Measurements from ENCODE around the gene LRMDA. TPM values are rescaled to one million over a fixed set of nuclear protein-coding genes. Genes with fewer than 3 reads are reported as not detected.

LRMDA gene
- total RNA-seq, 1 donor, result under 0.01 TPM

DNA sequence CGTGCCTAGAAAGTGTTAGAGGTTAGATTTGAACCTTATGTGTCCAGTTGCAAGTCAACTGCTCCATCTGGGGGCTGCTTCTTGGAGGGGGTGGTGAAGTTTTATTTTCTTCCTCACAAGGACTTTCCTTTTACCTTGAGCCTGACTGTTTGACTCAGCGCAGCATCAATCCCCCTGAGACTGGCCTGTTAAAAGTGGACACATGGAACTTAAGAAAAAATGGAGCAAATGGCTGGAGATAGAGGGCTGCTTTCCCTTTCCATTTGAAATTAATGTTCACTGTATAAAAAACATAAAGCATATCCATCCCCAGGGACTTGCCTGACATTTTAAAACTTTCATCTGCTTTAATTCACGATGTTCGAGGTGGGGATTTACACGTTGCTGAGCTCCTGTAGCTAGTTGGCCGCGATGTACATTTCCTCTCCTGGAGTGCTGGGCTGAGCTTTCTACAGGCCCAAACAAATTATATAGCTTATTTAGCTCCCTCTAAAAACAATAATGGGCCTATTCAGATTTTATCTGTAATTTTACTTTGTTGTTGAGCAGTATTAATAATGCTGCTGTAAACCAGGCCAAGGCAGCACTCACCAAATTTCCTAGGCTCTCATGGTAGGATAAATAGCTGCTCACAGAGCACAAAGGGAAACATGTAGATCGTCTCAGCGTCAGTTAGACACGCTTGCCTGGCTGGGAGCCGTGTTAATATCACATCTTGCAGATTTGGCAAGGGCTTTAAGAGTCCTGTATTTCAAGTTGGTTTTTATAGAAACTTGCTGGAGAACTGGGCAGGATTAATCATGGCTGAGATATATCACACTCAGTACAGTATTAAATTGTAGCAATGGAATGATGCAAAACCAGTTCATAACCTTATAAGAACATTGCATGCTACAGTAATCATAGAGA is 251.5 kb downstream of the LRMDA start:
- no peak for DNase-seq (ENCODE audit: low read depth)
- TF ChIP-seq, protein P1, sequence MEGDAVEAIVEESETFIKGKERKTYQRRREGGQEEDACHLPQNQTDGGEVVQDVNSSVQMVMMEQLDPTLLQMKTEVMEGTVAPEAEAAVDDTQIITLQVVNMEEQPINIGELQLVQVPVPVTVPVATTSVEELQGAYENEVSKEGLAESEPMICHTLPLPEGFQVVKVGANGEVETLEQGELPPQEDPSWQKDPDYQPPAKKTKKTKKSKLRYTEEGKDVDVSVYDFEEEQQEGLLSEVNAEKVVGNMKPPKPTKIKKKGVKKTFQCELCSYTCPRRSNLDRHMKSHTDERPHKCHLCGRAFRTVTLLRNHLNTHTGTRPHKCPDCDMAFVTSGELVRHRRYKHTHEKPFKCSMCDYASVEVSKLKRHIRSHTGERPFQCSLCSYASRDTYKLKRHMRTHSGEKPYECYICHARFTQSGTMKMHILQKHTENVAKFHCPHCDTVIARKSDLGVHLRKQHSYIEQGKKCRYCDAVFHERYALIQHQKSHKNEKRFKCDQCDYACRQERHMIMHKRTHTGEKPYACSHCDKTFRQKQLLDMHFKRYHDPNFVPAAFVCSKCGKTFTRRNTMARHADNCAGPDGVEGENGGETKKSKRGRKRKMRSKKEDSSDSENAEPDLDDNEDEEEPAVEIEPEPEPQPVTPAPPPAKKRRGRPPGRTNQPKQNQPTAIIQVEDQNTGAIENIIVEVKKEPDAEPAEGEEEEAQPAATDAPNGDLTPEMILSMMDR (IDR thresholded peaks at IDR 0.05; ENCODE audit: insufficient read depth, low read depth, low read length), result no peak
- no peak overlapping the region for H3K4me3 ChIP-seq (ENCODE audit: low read depth, low read length)

DNA sequence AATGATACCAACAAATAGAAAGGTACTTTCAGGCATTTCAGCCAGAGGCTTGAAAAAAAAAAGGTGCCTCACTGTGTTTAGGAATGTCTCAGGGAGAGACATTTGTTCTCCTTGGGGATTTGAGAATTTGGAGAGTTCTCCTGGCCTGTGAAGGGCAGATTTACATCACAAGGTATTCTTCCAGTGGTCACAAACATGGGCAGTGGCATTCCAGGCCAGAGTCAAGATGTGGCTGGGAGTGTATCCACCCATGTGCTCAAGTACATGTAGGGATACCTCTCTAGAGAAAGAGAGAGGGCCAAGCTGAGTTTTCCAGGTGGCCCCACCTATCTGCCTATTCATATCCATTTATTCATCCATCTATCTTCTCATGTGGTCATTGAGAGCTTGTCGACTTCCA is 253.8 kb downstream of the LRMDA start:
- no peak overlapping the region for H3K4me3 ChIP-seq (ENCODE audit: low read depth, low read length)
- DNase-seq (ENCODE audit: low read depth), result no peak
- TF ChIP-seq, protein P1 (IDR thresholded peaks at IDR 0.05; ENCODE audit: insufficient read depth, low read depth, low read length), result no peak

DNA sequence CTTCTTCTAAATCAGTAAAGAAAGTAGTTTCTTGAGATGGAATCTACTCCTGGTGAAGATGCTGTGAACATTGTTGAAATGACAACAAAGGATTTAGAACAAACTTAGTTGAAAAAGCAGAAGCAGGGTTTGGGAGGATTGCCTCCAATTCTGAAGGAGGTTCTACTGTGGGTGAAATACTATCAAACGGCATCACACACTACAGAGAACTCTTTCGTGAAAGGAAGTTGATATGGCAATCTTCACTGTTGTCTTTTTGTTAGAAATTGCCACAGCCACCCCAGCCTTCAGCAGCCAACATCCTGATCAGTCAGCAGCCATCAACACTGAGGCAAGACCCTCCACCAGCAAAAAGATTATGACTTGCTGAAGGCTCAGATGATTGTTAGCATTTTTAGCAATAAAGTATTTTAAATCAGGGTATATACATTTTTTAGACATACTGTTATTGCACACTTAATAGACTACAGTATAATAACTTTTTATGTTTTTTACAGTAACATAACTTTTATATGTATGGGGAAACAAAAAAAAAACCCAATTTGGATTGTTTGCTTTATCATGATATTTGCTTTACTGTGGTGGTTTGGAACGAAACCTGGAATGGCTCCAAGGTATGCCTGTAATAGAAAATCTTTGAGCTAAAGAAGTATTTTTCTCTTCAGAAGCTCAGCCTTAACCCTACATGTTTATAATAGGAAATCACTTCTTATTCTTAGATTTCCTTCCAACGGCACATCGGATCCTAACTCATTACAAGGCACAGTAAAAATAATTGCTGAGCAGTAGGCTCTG is 257.3 kb downstream of the LRMDA start:
- TF ChIP-seq, protein P1 (IDR thresholded peaks at IDR 0.05; ENCODE audit: insufficient read depth, low read depth, low read length), result no peak
- H3K4me3 ChIP-seq (ENCODE audit: low read depth, low read length), result no peak overlapping the region
- no peak for DNase-seq (ENCODE audit: low read depth)

DNA sequence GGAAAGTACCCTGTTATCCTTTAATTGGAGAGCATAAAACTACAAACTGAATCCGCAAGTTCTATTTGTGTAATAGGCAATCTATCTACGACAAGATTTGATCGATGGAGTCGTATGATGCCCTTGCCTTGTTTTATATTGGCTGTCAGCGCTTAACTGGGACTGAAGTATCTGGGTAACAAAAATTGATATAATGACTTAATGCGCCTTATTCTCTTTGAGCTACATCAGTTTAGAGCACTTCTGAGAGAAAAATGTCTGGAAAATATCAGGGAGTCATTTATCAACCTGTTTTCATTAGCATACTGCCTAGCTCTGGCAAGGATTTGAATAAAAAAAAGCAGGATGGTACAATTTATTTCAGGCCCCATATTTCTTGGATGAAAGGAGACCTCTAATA is 262.1 kb downstream of the LRMDA start:
- DNase-seq (ENCODE audit: low read depth), result no peak
- H3K4me3 ChIP-seq (ENCODE audit: low read depth, low read length), result no peak overlapping the region
- TF ChIP-seq, protein P1 (IDR thresholded peaks at IDR 0.05; ENCODE audit: insufficient read depth, low read depth, low read length), result no peak

DNA sequence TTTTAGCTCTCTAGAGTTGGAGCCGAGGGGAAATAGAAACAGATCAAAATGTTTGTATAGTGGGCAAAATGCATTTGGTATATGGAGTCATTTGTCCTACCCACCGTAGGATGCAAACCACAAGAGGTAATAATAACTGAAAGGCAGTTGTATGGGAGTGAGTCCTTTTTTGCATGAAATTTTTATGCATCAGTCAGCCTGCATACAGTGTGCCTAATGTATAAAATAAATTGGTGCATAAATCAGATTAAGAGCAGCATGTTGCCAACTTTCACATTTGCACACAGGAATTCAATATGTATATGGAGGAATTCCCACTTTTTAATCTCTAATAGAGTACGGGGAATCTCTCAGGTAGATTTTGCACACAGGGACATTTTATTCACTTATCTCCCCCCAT is 262.8 kb downstream of the LRMDA start:
- H3K4me3 ChIP-seq (ENCODE audit: low read depth, low read length), result no peak overlapping the region
- no peak for DNase-seq (ENCODE audit: low read depth)
- TF ChIP-seq, protein P1 (IDR thresholded peaks at IDR 0.05; ENCODE audit: insufficient read depth, low read depth, low read length), result no peak

DNA sequence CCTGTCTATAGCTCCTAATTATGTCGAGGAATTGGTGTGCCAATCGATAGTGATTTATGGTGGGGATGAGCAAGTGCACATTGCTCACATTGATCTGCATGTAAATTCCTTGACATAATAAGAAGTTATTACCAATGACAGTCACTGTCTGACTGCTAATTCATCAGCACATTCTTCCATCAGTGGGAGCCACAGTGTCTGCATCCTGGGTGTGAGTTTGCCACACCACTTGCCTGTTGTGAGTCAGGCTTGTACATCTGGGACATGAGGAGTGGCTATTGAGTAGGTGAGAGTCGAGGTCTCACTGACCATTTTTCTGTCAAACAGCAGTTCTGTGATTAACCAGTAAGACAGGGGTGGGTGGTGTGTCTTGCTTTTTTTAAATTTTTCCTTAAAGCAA is 263.4 kb downstream of the LRMDA start:
- TF ChIP-seq, protein P1 (IDR thresholded peaks at IDR 0.05; ENCODE audit: insufficient read depth, low read depth, low read length), result no peak
- H3K4me3 ChIP-seq (ENCODE audit: low read depth, low read length), result no peak overlapping the region
- DNase-seq (ENCODE audit: low read depth), result no peak

All from fibroblast of villous mesenchyme (primary cell).